ENCODE results near the gene HSPBP1.

Gene HSPBP1

GRCh38 chr19:55220525-55220924, 59.4 kb downstream of the HSPBP1 start (continued):
- TF ChIP-seq PPARA (CRISPR knock-in tag; IDR thresholded peaks at IDR 0.05; ENCODE audit: borderline replicate concordance) (no peak), PATZ1 (CRISPR knock-in tag; IDR thresholded peaks at IDR 0.05; ENCODE audit: borderline replicate concordance) (no peak), ZC3H10 (CRISPR knock-in tag; IDR thresholded peaks at IDR 0.05) (no peak), CREB5 (CRISPR knock-in tag; IDR thresholded peaks at IDR 0.05; ENCODE audit: low read depth) (no peak), ZFP3 (CRISPR knock-in tag; IDR thresholded peaks at IDR 0.05) (no peak), CSDC2 (CRISPR knock-in tag; IDR thresholded peaks at IDR 0.05) (no peak), SNAI2 (CRISPR knock-in tag; IDR thresholded peaks at IDR 0.05) (no peak), BACH2 (CRISPR knock-in tag; IDR thresholded peaks at IDR 0.05; ENCODE audit: borderline replicate concordance) (no peak), GLIS3 (CRISPR knock-in tag; IDR thresholded peaks at IDR 0.05) (no peak), ARNTL (CRISPR knock-in tag; IDR thresholded peaks at IDR 0.05; ENCODE audit: borderline replicate concordance, low read depth) (no peak)

GRCh38 chr19:55216461-55217198, 63.3 kb downstream of the HSPBP1 start:
- ATAC-seq = peak; percentile 97
- TF ChIP-seq ZNF565 (CRISPR knock-in tag; conservative IDR thresholded peaks at IDR 0.05; ENCODE audit: low read depth) (no peak), ZNF70 (CRISPR knock-in tag; IDR thresholded peaks at IDR 0.05) (no peak), CSDC2 (CRISPR knock-in tag; IDR thresholded peaks at IDR 0.05) (peak; percentile 64; the same call in 1 of the 2 replicates), ARNTL (CRISPR knock-in tag; IDR thresholded peaks at IDR 0.05; ENCODE audit: borderline replicate concordance, low read depth) (no peak), BACH2 (CRISPR knock-in tag; IDR thresholded peaks at IDR 0.05; ENCODE audit: borderline replicate concordance) (no peak), POU6F1 (CRISPR knock-in tag; IDR thresholded peaks at IDR 0.05; ENCODE audit: borderline replicate concordance, low read depth) (0 out of 2 replicates have a peak, but pooled peaks have one; percentile 26), ESRRG (CRISPR knock-in tag; IDR thresholded peaks at IDR 0.05) (no peak), TSHZ2 (CRISPR knock-in tag; IDR thresholded peaks at IDR 0.05) (peak; percentile 50; the same call in 1 of the 2 replicates), ZNF8 (CRISPR knock-in tag; IDR thresholded peaks at IDR 0.05) (0 out of 2 replicates have a peak, but pooled peaks have one; percentile 2), PPARA (CRISPR knock-in tag; IDR thresholded peaks at IDR 0.05; ENCODE audit: borderline replicate concordance) (no peak), ZC3H10 (CRISPR knock-in tag; IDR thresholded peaks at IDR 0.05) (no peak), GLIS3 (CRISPR knock-in tag; IDR thresholded peaks at IDR 0.05) (no peak), SNAI2 (CRISPR knock-in tag; IDR thresholded peaks at IDR 0.05) (peak; percentile 81; the same call in 1 of the 2 replicates), ZFP3 (CRISPR knock-in tag; IDR thresholded peaks at IDR 0.05) (no peak), ISL1 (CRISPR knock-in tag; IDR thresholded peaks at IDR 0.05) (no peak), CREB5 (CRISPR knock-in tag; IDR thresholded peaks at IDR 0.05; ENCODE audit: low read depth) (0 out of 2 replicates have a peak, but pooled peaks have one; percentile 21), RARB (CRISPR knock-in tag; IDR thresholded peaks at IDR 0.05) (no peak), OSR1 (CRISPR knock-in tag; IDR thresholded peaks at IDR 0.05) (no peak)

GRCh38 chr19:55213547-55213946, 66.4 kb downstream of the HSPBP1 start:
- no peak for ATAC-seq
- TF ChIP-seq PPARA (CRISPR knock-in tag; IDR thresholded peaks at IDR 0.05; ENCODE audit: borderline replicate concordance) (no peak), TOX (CRISPR knock-in tag; IDR thresholded peaks at IDR 0.05; ENCODE audit: borderline replicate concordance) (no peak), OSR1 (CRISPR knock-in tag; IDR thresholded peaks at IDR 0.05) (no peak), ARNTL (CRISPR knock-in tag; IDR thresholded peaks at IDR 0.05; ENCODE audit: borderline replicate concordance, low read depth) (no peak), CSRNP3 (CRISPR knock-in tag; IDR thresholded peaks at IDR 0.05) (no peak), GLIS3 (CRISPR knock-in tag; IDR thresholded peaks at IDR 0.05) (no peak), CREB5 (CRISPR knock-in tag; IDR thresholded peaks at IDR 0.05; ENCODE audit: low read depth) (no peak), PATZ1 (CRISPR knock-in tag; IDR thresholded peaks at IDR 0.05; ENCODE audit: borderline replicate concordance) (no peak), CSDC2 (CRISPR knock-in tag; IDR thresholded peaks at IDR 0.05) (no peak), ZNF8 (CRISPR knock-in tag; IDR thresholded peaks at IDR 0.05) (no peak), RARB (CRISPR knock-in tag; IDR thresholded peaks at IDR 0.05) (no peak)

Data from SK-N-SH treated with all-trans-retinoic acid at 6 μM for 48 hours (cell line).